HG02852 (cell line): ENCODE data around the gene CCL20.
"Not testable (repeated sequence)": the region's sequence is repeated elsewhere in the genome, so short reads cannot be mapped to it uniquely, and the experiment has no call there.

Source experiments
- ATAC-seq: cut with Tn5 transposase; IDR thresholded peaks from one replicate; pipeline ENCODE4 v1.9.1; 2021; ENCODE audit warnings: mild to moderate bottlenecking, moderate library complexity; ENCODE audit not compliant: unreplicated experiment

Gene CCL20, protein sequence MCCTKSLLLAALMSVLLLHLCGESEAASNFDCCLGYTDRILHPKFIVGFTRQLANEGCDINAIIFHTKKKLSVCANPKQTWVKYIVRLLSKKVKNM

DNA sequence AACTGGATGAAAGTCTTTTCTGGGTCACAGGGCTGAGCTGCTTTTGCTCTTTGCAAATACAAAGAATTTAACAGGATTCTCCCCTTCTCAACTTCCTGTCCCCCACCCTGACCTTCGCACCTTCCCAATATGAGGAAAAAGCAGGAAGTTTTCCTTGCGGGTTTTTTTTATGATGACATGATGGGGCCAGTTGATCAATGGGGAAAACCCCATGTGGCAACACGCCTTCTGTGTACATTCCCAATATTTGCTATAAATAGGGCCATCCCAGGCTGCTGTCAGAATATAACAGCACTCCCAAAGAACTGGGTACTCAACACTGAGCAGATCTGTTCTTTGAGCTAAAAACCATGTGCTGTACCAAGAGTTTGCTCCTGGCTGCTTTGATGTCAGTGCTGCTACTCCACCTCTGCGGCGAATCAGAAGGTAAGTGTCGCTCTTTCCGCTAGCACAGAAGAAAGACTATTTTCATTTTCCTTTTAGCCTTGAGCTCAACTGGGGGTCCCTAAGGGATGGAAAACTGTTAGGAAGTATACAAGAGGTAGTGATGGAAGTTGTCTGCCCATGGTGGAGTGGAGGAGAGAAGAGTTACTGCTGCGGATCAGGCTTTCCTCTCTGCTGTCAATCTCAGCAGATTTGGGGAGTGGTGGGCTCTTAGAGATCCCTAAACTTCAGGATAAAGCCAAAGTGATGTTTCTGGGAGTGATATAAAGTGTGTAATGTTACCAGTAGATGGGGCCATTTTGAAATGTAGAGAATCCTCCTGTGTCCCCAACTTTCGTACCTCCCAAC is at the start of gene CCL20:
TSS of gene CCL20 (plus strand) at position 281 of the 792 bp plus-strand sequence. CDS start at position 351, 70 bp downstream.
- ATAC-seq: no peak

DNA sequence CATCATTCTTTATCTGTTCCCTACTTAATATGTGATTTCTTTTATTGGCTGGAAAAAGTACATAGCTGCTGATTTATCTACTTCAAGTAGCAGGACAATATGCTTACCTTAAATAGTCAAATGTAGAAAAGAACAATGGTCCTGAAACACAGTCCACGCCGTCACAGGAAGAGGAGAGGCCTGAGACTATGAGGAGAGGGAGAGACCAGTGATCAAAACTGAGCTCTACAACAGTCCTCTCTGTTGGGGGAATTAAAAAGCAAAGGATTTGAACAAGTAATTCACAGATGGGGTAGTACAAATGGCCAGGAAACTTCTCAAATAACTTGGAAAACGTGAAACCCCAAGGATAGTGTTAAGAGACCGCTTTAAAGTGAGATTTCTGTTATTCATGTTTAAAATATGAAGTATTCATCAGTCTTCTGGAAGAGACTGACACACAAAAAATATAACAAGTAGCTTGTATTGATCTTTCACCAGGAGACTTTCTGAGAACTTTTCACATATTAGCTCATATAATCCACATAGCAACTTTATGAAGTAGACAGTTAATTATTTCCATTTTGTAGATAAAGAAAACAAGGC is 47.8 kb upstream of the CCL20 start:
- no peak for ATAC-seq

DNA sequence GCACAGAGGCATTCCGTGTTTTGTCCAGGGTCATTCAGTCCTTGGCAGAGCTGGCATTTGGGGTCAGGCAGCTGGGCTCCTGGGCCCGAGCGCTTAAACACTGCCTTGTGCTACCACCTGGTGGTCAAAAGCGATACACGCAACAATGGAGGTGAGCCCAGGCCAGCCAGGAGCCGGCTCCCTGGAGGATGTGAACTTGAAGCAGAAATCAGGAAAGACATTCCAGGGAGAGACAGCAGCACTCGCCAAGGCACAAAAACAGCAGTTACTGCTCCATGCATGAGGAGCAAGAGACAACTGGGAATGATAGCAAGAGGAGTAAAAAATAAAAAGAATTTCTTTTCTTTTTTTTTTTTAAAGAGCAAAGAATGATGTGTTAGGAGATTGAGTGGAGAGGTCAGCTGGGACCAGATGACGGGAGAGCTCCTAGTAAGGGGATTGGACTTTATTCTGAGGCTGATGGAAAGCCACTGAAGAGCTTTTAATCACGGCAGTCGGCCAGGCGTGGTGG is 47.2 kb upstream of the CCL20 start:
- ATAC-seq: peak; percentile 93

GRCh38 chr2:227767830-227768229 is 45.8 kb upstream of the CCL20 start:
- no peak for ATAC-seq

- no peak for ATAC-seq
These were observed 41.4 kb upstream of the CCL20 start for GRCh38 chr2:227772197-227772661.

DNA sequence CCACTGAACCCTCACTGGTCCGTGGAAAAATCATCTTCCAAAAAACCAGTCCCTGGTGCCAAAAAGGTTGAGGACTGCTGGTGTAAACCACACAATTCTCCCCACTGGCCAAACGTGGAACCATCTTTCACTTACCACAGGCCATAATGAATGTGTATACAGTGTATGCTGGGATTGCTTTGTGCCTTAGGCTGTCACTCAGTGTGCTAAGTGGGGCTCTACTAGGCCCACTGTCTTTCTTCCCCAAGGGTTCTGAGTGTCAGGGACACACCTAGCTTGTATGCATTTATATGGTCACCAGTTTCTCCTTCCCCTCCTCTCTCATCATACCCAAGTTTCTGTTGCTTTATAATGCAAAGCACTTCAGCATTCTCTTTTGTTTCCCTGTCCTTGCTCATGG is 40.7 kb upstream of the CCL20 start:
- ATAC-seq: no peak

DNA sequence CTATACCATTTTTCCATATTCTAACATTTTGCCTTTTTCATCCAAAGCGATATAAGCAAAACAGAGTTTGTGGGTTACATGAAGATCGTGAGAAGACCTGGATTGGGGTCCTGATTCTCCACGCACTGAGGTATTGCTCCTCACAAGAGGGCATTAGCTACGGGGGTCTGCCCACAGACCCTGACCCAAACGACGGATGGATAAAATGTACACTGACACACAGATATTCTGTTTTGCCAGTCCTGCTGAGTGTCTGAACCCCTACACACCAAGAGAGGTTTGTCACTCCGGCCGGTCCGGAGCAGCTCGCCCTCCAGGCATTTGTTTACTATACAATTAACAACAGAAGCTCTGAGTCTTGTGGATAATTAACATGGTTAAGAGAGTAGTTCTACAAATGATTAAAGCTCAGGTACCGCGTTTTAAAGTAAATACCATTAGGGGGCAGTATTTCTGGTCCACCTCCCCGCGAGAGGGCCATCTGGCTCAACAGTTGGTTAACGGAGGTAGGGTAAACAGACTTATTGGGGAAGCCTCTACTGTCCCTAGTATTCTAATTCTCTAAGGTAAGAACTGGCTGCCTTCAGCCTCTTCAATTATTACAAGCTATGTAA is 39.5 kb upstream of the CCL20 start:
- ATAC-seq: peak; percentile 54

- ATAC-seq: no peak
These were observed 38.5 kb upstream of the CCL20 start for GRCh38 chr2:227774895-227775842.

- no peak for ATAC-seq
These were observed 32.5 kb upstream of the CCL20 start for GRCh38 chr2:227780981-227781615.

DNA sequence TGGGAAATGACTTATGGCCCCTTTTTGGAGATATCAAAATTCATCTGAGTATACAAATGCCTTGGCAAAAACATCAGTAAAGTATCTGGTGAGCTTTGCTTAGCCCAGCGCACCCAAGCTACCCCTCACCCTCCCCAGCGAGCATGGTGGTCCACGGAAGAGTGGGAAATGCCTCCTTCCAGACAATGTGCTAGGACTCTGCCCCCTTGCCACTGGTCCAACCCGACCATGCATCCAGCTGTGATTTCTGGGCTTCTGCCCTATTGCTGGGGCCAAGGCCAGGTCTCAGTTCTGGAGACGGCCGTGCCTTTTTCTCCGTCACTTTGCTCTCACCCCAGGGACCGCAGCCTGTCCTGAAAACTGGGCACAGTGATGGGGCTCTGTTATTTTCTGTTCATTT is 31.8 kb upstream of the CCL20 start:
- ATAC-seq: no peak

DNA sequence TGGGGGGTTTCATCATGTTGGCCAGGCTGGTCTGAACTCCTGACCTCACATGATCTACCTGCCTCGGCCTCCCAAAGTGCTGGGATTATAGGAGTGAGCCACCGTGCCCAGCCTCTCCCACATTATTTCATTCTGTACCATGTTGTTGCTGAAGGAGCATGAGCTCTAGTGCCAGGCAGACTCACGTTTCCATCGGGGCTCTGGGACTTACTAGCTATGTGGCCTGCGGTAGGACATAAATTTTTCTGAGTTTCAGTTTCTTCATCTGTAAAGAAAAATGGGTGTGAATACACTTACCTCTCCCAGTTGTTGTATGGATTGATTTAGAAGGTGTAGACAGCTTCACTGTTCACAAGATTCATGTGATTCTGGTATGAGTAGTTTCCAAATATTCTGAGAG is 30.8 kb upstream of the CCL20 start:
- ATAC-seq: peak; percentile 49

GRCh38 chr2:227783404-227784138 is 30.1 kb upstream of the CCL20 start:
- peak; percentile 95 for ATAC-seq

DNA sequence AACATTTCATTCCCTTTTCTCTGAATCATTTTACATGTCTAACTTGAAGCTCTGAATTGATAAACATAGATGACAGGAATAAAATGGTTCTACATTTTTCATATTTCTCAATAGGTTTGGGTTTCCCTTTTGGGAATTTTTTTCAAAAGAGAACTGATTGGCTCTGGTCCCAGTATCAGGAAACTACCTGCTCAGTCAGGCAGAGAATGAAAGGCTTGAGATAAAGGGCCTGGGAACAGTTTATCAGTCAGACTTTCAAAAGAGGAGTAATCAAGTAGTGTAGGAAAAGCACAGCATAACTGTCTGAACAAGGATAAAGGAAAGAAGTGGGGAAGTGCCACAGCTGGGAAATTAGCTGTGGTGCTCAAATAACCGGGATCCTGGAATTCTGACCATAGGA is 28.3 kb upstream of the CCL20 start:
- no peak for ATAC-seq

GRCh38 chr2:227788561-227789018 is 25.1 kb upstream of the CCL20 start:
- no peak for ATAC-seq

- ATAC-seq: no peak
These were observed 23.8 kb upstream of the CCL20 start for GRCh38 chr2:227789803-227790202.

DNA sequence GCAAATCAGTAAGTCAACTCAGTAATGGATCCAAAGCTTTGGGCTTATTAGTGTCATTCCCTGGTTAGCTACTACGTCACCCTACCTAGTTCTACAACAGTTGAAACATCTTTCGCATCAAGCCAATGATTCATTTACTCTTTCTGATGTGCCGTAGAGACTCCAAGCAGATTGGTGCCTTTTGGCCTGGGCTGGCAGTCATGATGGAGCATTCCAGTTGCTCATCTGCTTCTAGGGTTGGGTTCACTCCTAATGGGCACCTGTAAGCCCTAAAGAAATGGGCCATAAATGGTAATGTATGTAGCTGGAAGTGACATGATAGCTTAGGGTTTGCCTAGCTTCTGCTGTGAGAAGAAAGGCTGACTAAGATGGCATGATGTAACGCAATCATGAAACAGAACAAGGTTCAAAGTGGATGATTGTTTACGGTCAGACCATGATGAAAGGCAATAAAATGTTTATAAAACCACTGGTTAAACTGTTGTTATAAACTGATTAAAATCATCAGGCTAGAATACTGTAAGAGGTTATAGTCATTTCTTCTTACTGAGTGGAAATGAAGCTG is 20.4 kb upstream of the CCL20 start:
- ATAC-seq: no peak

DNA sequence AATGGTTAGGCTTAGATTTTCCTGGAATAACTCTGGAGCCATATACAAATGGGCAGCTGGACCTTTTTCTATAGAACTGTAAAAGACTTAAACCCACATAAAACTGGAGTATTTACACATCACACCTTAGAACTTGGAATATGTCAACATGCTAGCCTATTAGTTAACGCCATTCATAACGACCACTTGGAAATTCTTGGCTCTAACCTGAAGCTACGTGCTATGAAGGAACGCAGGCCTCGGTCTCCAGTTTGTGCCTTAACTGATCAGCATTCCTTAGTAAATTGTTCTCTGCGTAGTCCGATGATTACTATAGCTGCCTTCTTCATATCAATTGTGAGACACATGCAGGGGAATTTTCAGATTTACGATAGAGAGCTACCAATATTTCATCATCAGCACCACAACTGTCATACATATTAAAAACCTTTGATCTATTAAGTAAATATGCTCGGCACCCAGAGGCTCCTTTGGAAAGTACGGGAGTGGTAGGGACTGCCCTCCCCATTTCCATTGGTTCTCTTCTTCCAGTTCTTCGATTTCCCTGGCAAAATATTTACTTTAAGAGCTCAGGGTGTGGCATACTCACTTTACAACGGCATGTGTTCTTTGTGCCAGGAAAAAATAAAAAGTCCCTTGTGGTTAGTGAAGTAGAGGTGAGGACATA is 17.5 kb upstream of the CCL20 start:
- ATAC-seq: no peak

- not testable (repeated sequence) for ATAC-seq
These were observed 16.9 kb upstream of the CCL20 start for GRCh38 chr2:227796768-227797167.
